Gastrocnemius medialis (tissue), 4 donors: ENCODE measurements around the gene RASSF8. TPM values are rescaled to one million over a fixed set of nuclear protein-coding genes. Genes with fewer than 3 reads are reported as not detected.
A peak's percentile ranks its signal among the peaks of the same experiment; 100 is the strongest.

Source experiments
- ATAC-seq, 2 donors: fragments of 150-250 bp; one replicate each; pipeline ENCODE4 v1.9.1; 2016
- DNase-seq, 2 donors: peaks; one replicate each; pipeline ENCODE4 v3.0.0-alpha.2; 2019
- H3K27ac ChIP-seq, 4 donors: fragments of 200-600 bp; sonication (generic); 1 replicate in 1 of 4; 2 replicates in 3 of 4; pipeline ENCODE4 v1.5.1; 2016 to 2018; ENCODE audit warnings: mild to moderate bottlenecking in 2 of 4, moderate library complexity in 1 of 4
- H3K27me3 ChIP-seq, 3 donors: fragments of 200-600 bp; sonication (generic) in 2 of 3; 1 replicate in 1 of 3; 2 replicates in 2 of 3; pipeline versions ENCODE4 v1.5.1 to v1.6.0; 2016 to 2019; ENCODE audit warnings: mild to moderate bottlenecking in 1 of 3, moderate library complexity in 1 of 3
- H3K36me3 ChIP-seq, 2 donors: fragments of 200-600 bp; sonication (generic) in 1 of 2; one replicate each; pipeline ENCODE4 v1.5.1; 2017 to 2018
- H3K4me1 ChIP-seq, 2 donors: fragments of 200-600 bp; sonication (generic) in 1 of 2; one replicate each; pipeline ENCODE4 v1.5.1; 2016 to 2017; ENCODE audit warnings: mild to moderate bottlenecking in 2 of 2
- H3K4me3 ChIP-seq, 4 donors: fragments of 200-600 bp; sonication (generic) in 3 of 4; 1 replicate in 1 of 4; 2 replicates in 3 of 4; pipeline ENCODE4 v1.5.1; 2016 to 2019; ENCODE audit warnings: mild to moderate bottlenecking in 2 of 4
- H3K9me3 ChIP-seq, 3 donors: fragments of 200-600 bp; sonication (generic) in 2 of 3; 1 replicate in 1 of 3; 2 replicates in 2 of 3; pipeline ENCODE4 v1.5.1; 2016 to 2019
- POLR2A ChIP-seq, 2 donors: fragments of 450-650 bp; IDR thresholded peaks; one replicate each; pipeline ENCODE4 v1.6.1; 2017; ENCODE audit warnings: antibody characterized with exemption in 2 of 2, mild to moderate bottlenecking in 2 of 2, moderate library complexity in 2 of 2
- in situ Hi-C, 4 donors: fragments of 200-750 bp; cut with MboI; loops; one replicate each; pipeline versions ENCODE4 v1.15.0 to v1.8.0; 2017; ENCODE audit warnings: low sequenced_read_pairs in 4 of 4
- intact Hi-C: fragments of 100-400 bp; cut with DNase I; formaldehyde crosslinking; loops from one replicate; pipeline ENCODE4 v1.15.1; 2023; ENCODE audit warnings: low total_unique reads
- total RNA-seq, 4 donors: library from RNA; depleted of rRNA; stranded (reverse); fragments of >200 nt; gene quantifications; one replicate each; pipeline versions ENCODE4 v1.1.0 to v1.2.3, GENCODE V29; 2016
- TF ChIP-seq, protein P1 (sequence below), 5 experiments: fragments of 450-650 bp in 3 of 5; fragments of 200-600 bp in 2 of 5; sonication (generic) in 2 of 5; IDR thresholded peaks in 4 of 5; conservative IDR thresholded peaks in 1 of 5; 1 replicate in 4 of 5; 2 replicates in 1 of 5; pipeline ENCODE4 v1.5.1; 2016 to 2019; ENCODE audit warnings: antibody characterized with exemption in 5 of 5, mild to moderate bottlenecking in 3 of 5, moderate library complexity in 3 of 5

Gene RASSF8
- total RNA-seq, 4 donors from 2014 or later, result 23.6 to 36.8 (median 28.0) TPM

DNA sequence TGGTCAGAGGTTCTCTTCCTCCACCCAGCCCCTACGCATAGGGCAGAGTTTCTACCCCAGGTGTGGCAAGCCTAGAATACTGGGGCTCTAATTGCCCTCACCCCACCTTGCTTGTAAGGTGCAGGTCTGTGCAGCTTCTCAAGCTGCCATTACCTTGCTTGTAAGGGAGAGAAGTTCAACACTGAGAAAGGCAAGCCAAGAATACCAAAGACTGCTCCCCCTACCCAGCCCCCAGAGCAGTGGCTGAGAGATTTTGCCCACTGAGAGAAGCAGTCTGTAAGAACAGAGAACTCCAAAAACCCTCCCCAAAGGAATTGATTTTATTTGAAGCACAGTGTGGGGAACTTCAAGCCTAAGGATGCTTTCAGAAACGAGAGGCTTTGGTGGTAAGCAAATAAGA, 63.1 kb downstream of the RASSF8 start:
- no peaks in the 10 kb centered on the region for H3K36me3 ChIP-seq
- no peak overlapping the region for H3K4me3 ChIP-seq
- H3K9me3 ChIP-seq, result no peaks in the 10 kb centered on the region
- TF ChIP-seq POLR2A (IDR thresholded peaks at IDR 0.05), result no peak
- TF ChIP-seq, protein P1, sequence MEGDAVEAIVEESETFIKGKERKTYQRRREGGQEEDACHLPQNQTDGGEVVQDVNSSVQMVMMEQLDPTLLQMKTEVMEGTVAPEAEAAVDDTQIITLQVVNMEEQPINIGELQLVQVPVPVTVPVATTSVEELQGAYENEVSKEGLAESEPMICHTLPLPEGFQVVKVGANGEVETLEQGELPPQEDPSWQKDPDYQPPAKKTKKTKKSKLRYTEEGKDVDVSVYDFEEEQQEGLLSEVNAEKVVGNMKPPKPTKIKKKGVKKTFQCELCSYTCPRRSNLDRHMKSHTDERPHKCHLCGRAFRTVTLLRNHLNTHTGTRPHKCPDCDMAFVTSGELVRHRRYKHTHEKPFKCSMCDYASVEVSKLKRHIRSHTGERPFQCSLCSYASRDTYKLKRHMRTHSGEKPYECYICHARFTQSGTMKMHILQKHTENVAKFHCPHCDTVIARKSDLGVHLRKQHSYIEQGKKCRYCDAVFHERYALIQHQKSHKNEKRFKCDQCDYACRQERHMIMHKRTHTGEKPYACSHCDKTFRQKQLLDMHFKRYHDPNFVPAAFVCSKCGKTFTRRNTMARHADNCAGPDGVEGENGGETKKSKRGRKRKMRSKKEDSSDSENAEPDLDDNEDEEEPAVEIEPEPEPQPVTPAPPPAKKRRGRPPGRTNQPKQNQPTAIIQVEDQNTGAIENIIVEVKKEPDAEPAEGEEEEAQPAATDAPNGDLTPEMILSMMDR (IDR thresholded peaks at IDR 0.05 in 4 of 5, conservative IDR thresholded peaks at IDR 0.05 in 1 of 5), result no peak
- no peaks in the 10 kb centered on the region for H3K27me3 ChIP-seq
- in situ Hi-C loops, result loop anchor here in 2 of 4 donors (10.0 kb wide), 2 partner anchors 577 to 587 kb away; no protein-coding TSS in a partner anchor
- no peak overlapping the region for H3K27ac ChIP-seq
- intact Hi-C loops, result no loop called here
- peaks cover 6 to 25% of the 10 kb centered on the region in 2 donors for H3K4me1 ChIP-seq
- ATAC-seq (no peak), DNase-seq (no peak)

DNA sequence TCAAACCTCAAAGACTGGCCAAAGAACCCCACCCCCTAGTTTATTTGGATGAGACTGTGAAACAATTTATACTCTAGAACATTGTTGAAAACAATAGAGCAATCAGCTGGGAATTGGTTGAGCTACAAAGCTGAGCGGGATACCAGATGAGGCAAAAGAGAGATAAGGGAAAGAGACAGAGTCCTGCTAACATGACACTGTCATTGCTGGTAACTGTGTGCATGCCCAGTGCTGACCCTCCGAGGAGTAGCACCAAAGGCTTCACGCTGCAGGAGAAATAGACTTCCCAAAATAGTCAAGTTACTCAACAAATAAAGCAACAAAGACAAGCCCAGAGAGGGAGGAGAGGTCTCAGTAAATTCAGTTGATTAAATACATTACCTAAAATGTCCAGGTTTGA, 63.6 kb downstream of the RASSF8 start:
- intact Hi-C loops, result no loop called here
- H3K4me3 ChIP-seq, result no peak overlapping the region
- TF ChIP-seq, protein P1 (IDR thresholded peaks at IDR 0.05 in 4 of 5, conservative IDR thresholded peaks at IDR 0.05 in 1 of 5), result no peak
- TF ChIP-seq POLR2A (IDR thresholded peaks at IDR 0.05), result no peak
- peaks cover 6 to 24% of the 10 kb centered on the region in 2 donors for H3K4me1 ChIP-seq
- ATAC-seq, result no peak
- no peak overlapping the region for H3K27ac ChIP-seq
- H3K9me3 ChIP-seq, result no peaks in the 10 kb centered on the region
- in situ Hi-C loops, result loop anchor here in 2 of 4 donors (10.0 kb wide), 2 partner anchors 577 to 587 kb away; no protein-coding TSS in a partner anchor
- H3K36me3 ChIP-seq, result no peaks in the 10 kb centered on the region
- no peak for DNase-seq
- H3K27me3 ChIP-seq, result no peaks in the 10 kb centered on the region

DNA sequence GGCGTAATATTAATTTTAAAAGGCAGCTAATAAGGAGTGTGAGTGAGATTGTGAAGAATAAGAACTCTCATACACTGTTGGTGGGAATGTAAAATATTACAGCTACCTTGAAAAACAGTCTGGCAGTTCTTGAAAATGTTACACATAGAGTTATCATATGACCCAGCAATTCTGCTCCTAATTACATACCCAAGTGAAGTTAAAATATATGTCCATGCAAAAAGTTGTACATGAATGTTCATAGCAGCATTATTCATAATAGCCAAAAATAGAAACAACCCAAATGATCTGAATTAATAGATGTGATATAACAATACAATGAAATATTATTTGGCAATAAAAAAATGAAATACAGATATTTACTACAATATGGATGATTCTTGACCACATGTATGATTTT, 68.2 kb downstream of the RASSF8 start:
- in situ Hi-C loops, result loop anchor here (5.0 to 25.0 kb wide), 5 partner anchors 64 to 592 kb away; no protein-coding TSS in a partner anchor
- TF ChIP-seq POLR2A (IDR thresholded peaks at IDR 0.05), result no peak
- intact Hi-C loops, result no loop called here

DNA sequence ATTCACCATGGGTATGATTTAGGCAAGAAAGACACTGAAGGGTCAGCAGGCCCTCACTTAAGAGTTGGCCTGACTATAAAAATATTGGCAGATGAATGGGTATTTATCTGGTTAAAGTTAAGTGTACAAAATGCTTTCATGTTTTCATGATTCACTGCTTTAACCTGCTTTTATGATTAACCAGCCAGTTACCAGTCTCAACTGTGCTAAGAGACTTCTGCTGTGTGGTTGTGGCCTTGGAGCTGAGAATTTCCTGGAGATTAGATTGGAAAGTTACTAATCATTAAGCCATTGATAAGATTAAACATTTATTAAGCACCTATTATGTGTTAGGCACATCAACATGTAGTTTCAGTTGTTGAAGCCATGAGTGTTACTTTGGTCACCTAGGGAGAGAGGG, 68.9 kb downstream of the RASSF8 start:
- in situ Hi-C loops (loop anchor here (5.0 to 25.0 kb wide), 5 partner anchors 65 to 593 kb away; no protein-coding TSS in a partner anchor), intact Hi-C loops (no loop called here)
- no peak for ATAC-seq
- no peaks in the 10 kb centered on the region for H3K9me3 ChIP-seq
- H3K36me3 ChIP-seq, result no peaks in the 10 kb centered on the region
- TF ChIP-seq, protein P1 (IDR thresholded peaks at IDR 0.05 in 4 of 5, conservative IDR thresholded peaks at IDR 0.05 in 1 of 5), result no peak
- no peak for TF ChIP-seq POLR2A (IDR thresholded peaks at IDR 0.05)
- no peak overlapping the region for H3K4me3 ChIP-seq
- H3K27me3 ChIP-seq, result no peaks in the 10 kb centered on the region
- DNase-seq, result no peak
- peaks cover 16 to 29% of the 10 kb centered on the region in 2 donors for H3K4me1 ChIP-seq
- H3K27ac ChIP-seq, result no peak overlapping the region

More for the DNA sequence above, 68.2 kb downstream of the RASSF8 start:
- DNase-seq, result no peak
- H3K4me1 ChIP-seq, result peaks cover 9 to 30% of the 10 kb centered on the region in 2 donors
- no peak overlapping the region for H3K27ac ChIP-seq
- no peak for ATAC-seq
- H3K27me3 ChIP-seq, result no peaks in the 10 kb centered on the region
- no peaks in the 10 kb centered on the region for H3K9me3 ChIP-seq
- no peaks in the 10 kb centered on the region for H3K36me3 ChIP-seq
- no peak overlapping the region for H3K4me3 ChIP-seq

DNA sequence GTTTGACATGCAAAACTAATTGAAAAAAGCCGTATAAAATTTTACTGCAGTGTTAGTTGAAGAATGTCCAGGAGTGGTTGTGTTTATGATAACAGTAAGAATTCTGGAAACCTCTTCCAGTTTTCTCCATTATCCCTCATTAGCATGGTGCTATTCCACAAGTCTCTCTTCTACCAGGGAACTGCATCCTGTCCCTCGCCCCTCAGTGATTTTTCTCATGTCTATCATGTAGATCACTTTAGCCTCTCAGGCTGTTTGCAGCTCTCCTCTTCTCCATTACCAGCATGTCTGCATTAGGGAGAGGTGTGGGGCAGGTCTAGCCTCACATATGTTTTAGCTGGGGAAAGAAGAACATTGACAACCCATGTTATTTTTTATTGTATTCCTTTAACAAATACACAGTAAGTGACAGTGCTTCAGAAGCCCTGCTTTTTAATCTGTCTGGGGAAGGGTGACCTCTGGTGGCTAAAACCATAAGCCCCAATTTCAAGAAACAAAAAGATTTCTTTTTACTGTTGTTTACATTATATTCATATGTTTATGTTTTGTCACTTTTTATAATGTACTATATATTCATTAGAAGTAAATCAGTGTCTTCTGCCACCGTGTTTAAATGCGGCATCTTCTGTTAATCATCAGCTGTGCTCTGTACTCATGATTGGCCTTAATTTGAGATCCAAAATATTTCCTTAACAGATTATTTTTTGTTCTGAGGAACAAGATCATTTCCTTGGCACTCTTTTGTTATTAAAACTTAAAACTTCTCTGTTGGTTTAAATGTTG, 70.7 kb downstream of the RASSF8 start:
- H3K36me3 ChIP-seq, result no peaks in the 10 kb centered on the region
- H3K4me3 ChIP-seq, result no peak overlapping the region
- ATAC-seq (peak; percentile 70 to 76), DNase-seq (no peak)
- no peaks in the 10 kb centered on the region for H3K9me3 ChIP-seq
- peaks cover 23 to 39% of the 10 kb centered on the region in 2 donors for H3K4me1 ChIP-seq
- no peaks in the 10 kb centered on the region for H3K27me3 ChIP-seq
- TF ChIP-seq, protein P1 (IDR thresholded peaks at IDR 0.05 in 4 of 5, conservative IDR thresholded peaks at IDR 0.05 in 1 of 5), result peak; percentile 62 to 87 (median 68)
- TF ChIP-seq POLR2A (IDR thresholded peaks at IDR 0.05), result no peak
- intact Hi-C loops, result loop anchor here (2.0 kb wide), 2 partner anchors 70 to 592 kb away; partner anchors contain the start of gene RASSF8
- peak overlapping the region in 1 of 4 donors; percentile 27 for H3K27ac ChIP-seq
- in situ Hi-C loops, result loop anchor here (5.0 to 25.0 kb wide), 5 partner anchors 67 to 594 kb away; no protein-coding TSS in a partner anchor
